IMR-90 (cell line): ENCODE measurements around the gene NLGN1. TPM values are rescaled to one million over a fixed set of nuclear protein-coding genes. Genes with fewer than 3 reads are reported as not detected.

Experiments used
- ATAC-seq: fragments of 200-7000 bp; cut with Tn5 transposase; 2 replicates; pipeline ENCODE4 v1.9.1; 2020; ENCODE audit warnings: low read depth, mild to moderate bottlenecking, moderate library complexity
- BruUV-seq: library from RNA; stranded (reverse); fragments of 400-500 nt; replicated peaks from 2 replicates; lab custom pipeline; 2021; lab: Mats Ljungman, UMichigan
- CTCF ChIA-PET: fragments of 300-600 bp; formaldehyde crosslinking; extraction: SDS; loops from one replicate; lab custom pipeline; 2021; ENCODE audit warnings: antibody characterized with exemption; lab: Yijun Ruan, JAX
- POLR2A ChIA-PET: fragments of 300-600 bp; sonication (Branson Sonifier 250); formaldehyde crosslinking; loops from one replicate; lab custom pipeline; 2022; ENCODE audit warnings: antibody characterized with exemption; ENCODE audit not compliant: unreplicated experiment; lab: Charles Lee
- DNase-seq: peaks from one replicate; pipeline ENCODE4 v3.0.0; 2013
- H2AFZ ChIP-seq: replicated peaks from 2 replicates; pipeline ENCODE3; 2013; ENCODE audit warnings: low read length, mild to moderate bottlenecking; ENCODE audit not compliant: poor library complexity
- H2AK5ac ChIP-seq: 2 replicates; pipeline ENCODE4 v1.6.1; 2013; ENCODE audit warnings: low read depth, low read length, inconsistent platforms
- H2AK9ac ChIP-seq: replicated peaks from 2 replicates; pipeline ENCODE3; 2013; ENCODE audit warnings: mild to moderate bottlenecking, low read depth, low read length, moderate library complexity; ENCODE audit not compliant: poor library complexity
- H2BK120ac ChIP-seq: 2 replicates; pipeline ENCODE4 v1.6.1; 2013; ENCODE audit warnings: low read depth, low read length, inconsistent platforms
- H2BK15ac ChIP-seq: 3 replicates; pipeline ENCODE4 v1.6.1; 2013; ENCODE audit warnings: low read depth, low read length, inconsistent platforms
- H2BK20ac ChIP-seq: 2 replicates; pipeline ENCODE4 v1.6.1; 2013; ENCODE audit warnings: low read depth, mild to moderate bottlenecking, inconsistent platforms, low read length, moderate library complexity
- H2BK5ac ChIP-seq: 2 replicates; pipeline ENCODE4 v1.6.1; 2013; ENCODE audit warnings: mild to moderate bottlenecking, low read depth, low read length, inconsistent platforms; ENCODE audit not compliant: poor library complexity, severe bottlenecking
- H3K14ac ChIP-seq: replicated peaks from 2 replicates; pipeline ENCODE4 v1.6.1; 2013; ENCODE audit warnings: low read depth, low read length, inconsistent platforms
- H3K18ac ChIP-seq: 2 replicates; pipeline ENCODE4 v1.6.1; 2013; ENCODE audit warnings: low read depth, low read length, control low read depth
- H3K23ac ChIP-seq: 2 replicates; pipeline ENCODE4 v1.6.1; 2013; ENCODE audit warnings: low read depth, low read length, inconsistent platforms
- H3K27ac ChIP-seq: 2 replicates; pipeline ENCODE4 v1.5.1; 2013; ENCODE audit warnings: mild to moderate bottlenecking, control low read depth, low read length; ENCODE audit not compliant: insufficient read depth
- H3K27me3 ChIP-seq: 2 replicates; pipeline ENCODE4 v1.6.1; 2013; ENCODE audit warnings: low read length; ENCODE audit not compliant: control insufficient read depth, insufficient read depth
- H3K36me3 ChIP-seq: 2 replicates; pipeline ENCODE4 v1.6.1; 2013; ENCODE audit warnings: low read length, mixed read lengths; ENCODE audit not compliant: control insufficient read depth, insufficient read depth
- H3K4ac ChIP-seq: 2 replicates; pipeline ENCODE4 v1.6.1; 2013; ENCODE audit warnings: low read depth, low read length, inconsistent platforms
- H3K4me1 ChIP-seq: 2 replicates; pipeline ENCODE4 v1.6.1; 2013; ENCODE audit warnings: low read length, mixed read lengths; ENCODE audit not compliant: control insufficient read depth, insufficient read depth
- H3K4me2 ChIP-seq: 2 replicates; pipeline ENCODE4 v1.6.1; 2013; ENCODE audit warnings: low read depth, mild to moderate bottlenecking, control low read depth, low read length, moderate library complexity
- H3K4me3 ChIP-seq: 2 replicates; pipeline ENCODE4 v1.5.1; 2013; ENCODE audit warnings: low read depth, mild to moderate bottlenecking, control low read depth, low read length, moderate library complexity; ENCODE audit not compliant: insufficient read depth
- H3K56ac ChIP-seq: 2 replicates; pipeline ENCODE4 v1.6.1; 2013; ENCODE audit warnings: low read length, inconsistent platforms; ENCODE audit not compliant: insufficient read depth; ENCODE audit errors: extremely low read depth
- H3K79me1 ChIP-seq, 2 experiments: 2 replicates each; pipeline ENCODE4 v1.6.1; 2013; ENCODE audit warnings: low read length in 2 of 2, inconsistent platforms in 1 of 2, low read depth in 1 of 2
- H3K9ac ChIP-seq: 2 replicates; pipeline ENCODE4 v1.6.1; 2013; ENCODE audit warnings: low read depth, low read length, control low read depth
- H3K9me1 ChIP-seq: 2 replicates; pipeline ENCODE4 v1.6.1; 2013; ENCODE audit warnings: low read length, inconsistent platforms; ENCODE audit not compliant: insufficient read depth
- H3K9me3 ChIP-seq: 2 replicates; pipeline ENCODE4 v1.6.1; 2013; ENCODE audit warnings: low read length; ENCODE audit not compliant: control insufficient read depth, insufficient read depth
- H4K20me1 ChIP-seq: 2 replicates; pipeline ENCODE4 v1.6.1; 2013; ENCODE audit warnings: low read length, inconsistent platforms; ENCODE audit not compliant: insufficient read depth
- H4K5ac ChIP-seq: 2 replicates; pipeline ENCODE4 v1.6.1; 2013; ENCODE audit warnings: mild to moderate bottlenecking, low read depth, low read length, control low read depth
- H4K8ac ChIP-seq, 2 experiments: 2 replicates each; pipeline ENCODE4 v1.6.1; 2013; ENCODE audit warnings: low read depth in 2 of 2, low read length in 2 of 2, control low read depth in 1 of 2, inconsistent platforms in 1 of 2
- H4K91ac ChIP-seq: 2 replicates; pipeline ENCODE4 v1.6.1; 2013; ENCODE audit warnings: low read depth, low read length, inconsistent platforms; ENCODE audit not compliant: insufficient read depth
- BHLHE40 ChIP-seq: fragments of 150-350 bp; IDR thresholded peaks from 2 replicates; pipeline ENCODE4 v1.6.1; 2016; ENCODE audit warnings: mild to moderate bottlenecking, low read depth, low read length
- MAFK ChIP-seq: IDR thresholded peaks from 2 replicates; pipeline ENCODE4 v1.6.1; 2012; ENCODE audit warnings: low read depth, low read length, improper control_type of control experiment
- MAZ ChIP-seq: IDR thresholded peaks from 2 replicates; pipeline ENCODE4 v1.6.1; 2012; ENCODE audit warnings: low read depth, mild to moderate bottlenecking, low read length, improper control_type of control experiment, moderate library complexity, borderline replicate concordance
- MXI1 ChIP-seq: IDR thresholded peaks from 2 replicates; pipeline ENCODE4 v1.6.1; 2012; ENCODE audit warnings: low read depth, mild to moderate bottlenecking, low read length, moderate library complexity, borderline replicate concordance
- NFE2L2 ChIP-seq: fragments of 150-350 bp; IDR thresholded peaks from 2 replicates; pipeline ENCODE4 v1.6.1; 2016; ENCODE audit warnings: low read depth, mild to moderate bottlenecking, low read length
- POLR2A ChIP-seq: IDR thresholded peaks from 2 replicates; pipeline ENCODE4 v1.6.1; 2012; ENCODE audit warnings: mild to moderate bottlenecking, low read depth, low read length
- RAD21 ChIP-seq: IDR thresholded peaks from 2 replicates; pipeline ENCODE4 v1.6.1; 2012; ENCODE audit warnings: low read length, improper control_type of control experiment
- RFX5 ChIP-seq: IDR thresholded peaks from 2 replicates; pipeline ENCODE4 v1.8.0; 2012; ENCODE audit warnings: low read depth, mild to moderate bottlenecking, low read length, moderate library complexity
- SMC3 ChIP-seq: fragments of 150-350 bp; IDR thresholded peaks from 2 replicates; pipeline ENCODE4 v1.6.1; 2016; ENCODE audit warnings: low read depth, mild to moderate bottlenecking, antibody characterized with exemption, low read length, moderate library complexity
- USF2 ChIP-seq: fragments of 150-350 bp; IDR thresholded peaks from 2 replicates; pipeline ENCODE4 v1.6.1; 2017; ENCODE audit warnings: mild to moderate bottlenecking, antibody characterized with exemption, low read length, low read depth
- dilution Hi-C: fragments of 300-500 bp; cut with HindIII; formaldehyde crosslinking; loops from one replicate; pipeline ENCODE4 v1.14.3; 2018; ENCODE audit warnings: low sequenced_read_pairs; ENCODE audit not compliant: unreplicated experiment
- in situ Hi-C: fragments of 300-500 bp; cut with MboI; formaldehyde crosslinking; loops from 3 replicates; pipeline ENCODE4 v1.14.3; 2019; ENCODE audit warnings: low sequenced_read_pairs, inconsistent platforms, mixed read lengths
- intact Hi-C: fragments of 100-400 bp; cut with micrococcal nuclease; formaldehyde crosslinking; loops from 2 replicates; pipeline ENCODE4 v1.10.0; 2022
- microRNA-seq, 2 experiments: library from miRNA; stranded (forward) in 1 of 2; unstranded in 1 of 2; fragments of 10-50 nt in 1 of 2; fragments of <30 nt in 1 of 2; gene quantifications in 1 of 2; microRNA quantifications in 1 of 2; one replicate each; pipeline versions ENCODE3 to v1.1.0; 2013 to 2020; ENCODE audit not compliant: insufficient read depth in 1 of 2, insufficient read length in 1 of 2, unreplicated experiment in 1 of 2
- polyA plus RNA-seq, 3 experiments: library from polyadenylated mRNA; depleted of rRNA; stranded (reverse); fragments of >200 nt; gene quantifications; 2 replicates each; pipeline ENCODE4 v1.2.3, GENCODE V29; 2012; ENCODE audit warnings: low replicate concordance in 1 of 3
- small RNA-seq, 5 experiments: library from RNA; depleted of rRNA; stranded (forward); fragments of <200 nt; gene quantifications; one replicate each; pipeline ENCODE3, GENCODE V24; 2012
- total RNA-seq: library from RNA; depleted of rRNA; stranded (reverse); fragments of >200 nt; gene quantifications from 2 replicates; pipeline ENCODE4 v1.2.3, GENCODE V29; 2012

The NLGN1 gene
- total and polyA plus RNA-seq, 2 of the 4 experiments (the other 2 are of a cell fraction), result 1.8 to 12.5 TPM

DNA sequence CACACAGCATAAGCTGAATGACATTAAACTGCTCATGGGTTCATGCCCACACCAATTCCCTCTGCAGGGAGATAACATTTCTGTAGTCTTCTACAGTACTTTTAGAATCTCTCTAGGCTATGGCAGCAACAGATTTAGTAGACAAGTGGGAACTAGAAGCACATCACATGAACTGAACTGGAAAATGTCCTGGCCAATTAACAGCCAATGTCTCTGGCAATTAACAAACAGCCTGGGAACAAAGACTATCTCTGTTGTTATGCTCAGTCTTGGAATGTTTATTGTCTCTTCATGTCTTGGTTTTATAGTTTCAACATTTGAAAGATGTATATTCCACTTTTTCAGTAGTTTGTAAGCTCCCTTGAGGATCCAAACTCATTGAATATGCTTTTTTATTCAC lies 938.4 kb downstream of the NLGN1 start:
- Histone ChIP-seq H3K4ac (no peak overlapping the region), H2BK15ac (no peak overlapping the region), H3K4me3 (no peak overlapping the region), H3K4me2 (no peak overlapping the region), H2AFZ (no peak overlapping the region), H4K8ac (no peak overlapping the region), H4K91ac (no peak overlapping the region), H3K79me1 (no peaks in the 10 kb centered on the region), H3K27ac (no peak overlapping the region), H3K36me3 (no peaks in the 10 kb centered on the region), H3K14ac (no peak overlapping the region), H2BK5ac (no peak overlapping the region), H2BK20ac (no peak overlapping the region), H3K9me1 (no peaks in the 10 kb centered on the region), H4K5ac (no peak overlapping the region), H2AK9ac (no peak overlapping the region), H3K23ac (no peak overlapping the region), H3K56ac (no peak overlapping the region), H4K20me1 (no peaks in the 10 kb centered on the region), H2BK120ac (no peak overlapping the region), H3K27me3 (no peaks in the 10 kb centered on the region), H3K18ac (no peak overlapping the region), H3K9me3 (no peaks in the 10 kb centered on the region), H3K9ac (no peak overlapping the region), H3K4me1 (no peaks in the 10 kb centered on the region), H2AK5ac (no peak overlapping the region)
- no TSS peak for BruUV-seq
- dilution Hi-C loops, result no loop called here
- ATAC-seq (no peak), DNase-seq (no peak)
- CTCF ChIA-PET, result interaction anchor here (0.7 kb wide), 1 partner anchor 11 kb away, joined by 3 read pairs; no protein-coding TSS in a partner anchor
- in situ Hi-C loops, result no loop called here
- POLR2A ChIA-PET, result no interaction called here
- TF ChIP-seq NFE2L2, result no peak
- no peak for TF ChIP-seq BHLHE40
- no peak for TF ChIP-seq RAD21
- no peak for TF ChIP-seq MAFK
- TF ChIP-seq USF2, result no peak
- TF ChIP-seq POLR2A, result no peak
- no peak for TF ChIP-seq MAZ
- TF ChIP-seq SMC3, result no peak
- TF ChIP-seq MXI1, result no peak
- no peak for TF ChIP-seq RFX5
- intact Hi-C loops, result no loop called here

Small RNA genes lying within 50 kb of the gene (microRNA-seq; reads per million reads assigned to microRNA genes)
- not detected for gene RN7SKP234 (ENCODE audit: insufficient read depth, insufficient read length)

Small RNA genes lying within 50 kb of the gene (small RNA-seq; reads per million reads assigned to genes)
- 0 reads per million in 5 experiments for gene RN7SKP234
